ENCODE results near the gene CISD2.
"Not testable (repeated sequence)": the region's sequence is repeated elsewhere in the genome, so short reads cannot be mapped to it uniquely, and the experiment has no call there.

The CISD2 gene

DNA sequence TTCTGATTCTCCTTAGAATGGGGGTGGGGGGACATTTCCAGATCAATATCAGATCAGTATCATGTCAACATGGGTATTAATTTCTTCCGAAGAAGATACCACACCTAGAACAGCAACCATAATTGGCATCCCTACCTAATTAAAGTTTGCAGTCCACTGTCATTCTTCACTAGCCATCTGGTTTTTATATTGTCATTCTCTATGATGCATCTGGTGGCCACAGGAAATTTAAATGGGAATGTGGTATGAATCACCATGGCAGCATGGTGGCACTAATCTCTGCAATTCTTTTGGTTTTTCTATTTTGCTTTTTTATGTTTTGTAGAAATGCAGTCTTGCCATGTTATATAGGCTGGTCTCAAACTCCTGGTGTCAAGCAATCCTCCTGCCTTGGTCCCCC is 24.9 kb upstream of the CISD2 start:
- TF ChIP-seq POU2F2 (IDR thresholded peaks at IDR 0.05; ENCODE audit: low read depth, low read length) (no peak), PAX5 (IDR thresholded peaks at IDR 0.05; ENCODE audit: insufficient read depth, low read length, severe bottlenecking) (no peak), POLR2AphosphoS5 (IDR thresholded peaks at IDR 0.05; ENCODE audit: low read depth, low read length) (no peak), SPI1 (IDR thresholded peaks at IDR 0.05; ENCODE audit: low read depth, low read length) (no peak), TAF1 (IDR thresholded peaks at IDR 0.05; ENCODE audit: low read depth, low read length) (no peak), POLR2A (IDR thresholded peaks at IDR 0.05; ENCODE audit: low read depth, low read length) (no peak)
- FAIRE-seq: no peak

DNA sequence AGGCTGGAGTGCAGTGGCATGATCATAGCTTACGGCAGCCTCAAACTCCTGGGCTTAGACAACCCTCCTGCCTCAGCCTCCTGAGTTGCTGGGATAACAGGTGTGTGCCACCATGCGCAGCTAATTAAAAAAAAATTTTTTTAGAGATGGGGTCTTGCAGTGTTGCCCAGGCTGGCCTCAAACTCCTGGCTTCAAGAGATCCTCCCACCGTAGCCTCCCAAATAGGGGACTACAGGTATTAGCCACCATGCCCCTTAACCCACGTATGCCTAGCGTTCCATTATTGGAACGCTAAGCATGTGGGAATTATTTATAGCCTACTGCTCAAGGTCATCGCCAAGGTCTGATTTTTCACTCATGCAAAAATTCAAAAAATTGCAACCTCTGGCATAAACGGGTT is 21.1 kb upstream of the CISD2 start:
- no peak for FAIRE-seq
- TF ChIP-seq PAX5 (IDR thresholded peaks at IDR 0.05; ENCODE audit: insufficient read depth, low read length, severe bottlenecking) (no peak), SPI1 (IDR thresholded peaks at IDR 0.05; ENCODE audit: low read depth, low read length) (no peak), POLR2AphosphoS5 (IDR thresholded peaks at IDR 0.05; ENCODE audit: low read depth, low read length) (no peak), POU2F2 (IDR thresholded peaks at IDR 0.05; ENCODE audit: low read depth, low read length) (no peak), POLR2A (IDR thresholded peaks at IDR 0.05; ENCODE audit: low read depth, low read length) (no peak), TAF1 (IDR thresholded peaks at IDR 0.05; ENCODE audit: low read depth, low read length) (no peak)
- DNase-seq (ENCODE audit: insufficient read length, low spot score): no peak

More for the DNA sequence above, 24.9 kb upstream of the CISD2 start:
- DNase-seq (ENCODE audit: insufficient read length, low spot score): no peak

DNA sequence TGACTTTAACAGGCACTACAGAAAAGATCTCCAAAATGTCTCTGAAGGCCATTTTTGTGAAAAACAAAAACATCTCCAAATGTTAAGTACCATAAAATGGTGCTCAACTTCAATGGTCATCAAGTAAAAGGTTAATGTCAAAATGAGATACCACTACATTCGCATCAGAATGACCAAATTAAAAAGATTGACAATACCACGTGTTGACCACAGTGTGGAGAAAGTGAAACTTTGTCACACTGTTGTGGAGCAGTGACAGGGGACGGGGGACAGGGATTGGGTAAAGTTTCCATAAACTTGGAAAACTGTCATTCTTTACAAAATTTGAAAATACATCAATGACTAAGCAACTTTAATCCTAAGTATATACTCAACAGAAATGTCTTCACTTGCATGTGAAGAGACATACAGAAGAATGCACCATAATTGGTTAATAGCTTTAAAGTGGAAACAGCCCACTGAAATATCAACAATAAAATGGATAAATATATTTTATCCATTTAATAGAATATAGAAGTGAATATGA is 19.1 kb upstream of the CISD2 start:
- TF ChIP-seq PAX5 (IDR thresholded peaks at IDR 0.05; ENCODE audit: insufficient read depth, low read length, severe bottlenecking) (no peak), POLR2A (IDR thresholded peaks at IDR 0.05; ENCODE audit: low read depth, low read length) (no peak), SPI1 (IDR thresholded peaks at IDR 0.05; ENCODE audit: low read depth, low read length) (no peak), POU2F2 (IDR thresholded peaks at IDR 0.05; ENCODE audit: low read depth, low read length) (no peak), POLR2AphosphoS5 (IDR thresholded peaks at IDR 0.05; ENCODE audit: low read depth, low read length) (no peak), TAF1 (IDR thresholded peaks at IDR 0.05; ENCODE audit: low read depth, low read length) (no peak)
- no peak for DNase-seq (ENCODE audit: insufficient read length, low spot score)
- no peak for FAIRE-seq

DNA sequence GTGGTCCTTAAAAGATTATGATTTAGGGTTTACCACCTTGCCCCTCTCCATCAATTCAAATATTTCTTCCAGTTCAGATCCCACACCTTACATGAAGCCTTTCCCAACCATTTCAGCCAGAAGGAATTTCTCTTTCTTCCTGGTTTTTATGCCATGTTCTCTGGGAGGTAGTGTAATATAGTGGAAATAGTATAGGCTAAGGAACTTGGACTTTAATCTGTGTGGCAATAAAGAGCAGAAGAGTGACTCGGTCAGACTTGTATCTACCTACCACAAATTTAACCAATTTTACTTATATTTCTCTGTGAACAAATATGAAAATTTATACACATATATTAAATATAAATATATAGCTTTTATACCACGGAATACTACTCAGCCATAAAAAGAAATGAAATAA is 18.4 kb upstream of the CISD2 start:
- no peak for FAIRE-seq

DNA sequence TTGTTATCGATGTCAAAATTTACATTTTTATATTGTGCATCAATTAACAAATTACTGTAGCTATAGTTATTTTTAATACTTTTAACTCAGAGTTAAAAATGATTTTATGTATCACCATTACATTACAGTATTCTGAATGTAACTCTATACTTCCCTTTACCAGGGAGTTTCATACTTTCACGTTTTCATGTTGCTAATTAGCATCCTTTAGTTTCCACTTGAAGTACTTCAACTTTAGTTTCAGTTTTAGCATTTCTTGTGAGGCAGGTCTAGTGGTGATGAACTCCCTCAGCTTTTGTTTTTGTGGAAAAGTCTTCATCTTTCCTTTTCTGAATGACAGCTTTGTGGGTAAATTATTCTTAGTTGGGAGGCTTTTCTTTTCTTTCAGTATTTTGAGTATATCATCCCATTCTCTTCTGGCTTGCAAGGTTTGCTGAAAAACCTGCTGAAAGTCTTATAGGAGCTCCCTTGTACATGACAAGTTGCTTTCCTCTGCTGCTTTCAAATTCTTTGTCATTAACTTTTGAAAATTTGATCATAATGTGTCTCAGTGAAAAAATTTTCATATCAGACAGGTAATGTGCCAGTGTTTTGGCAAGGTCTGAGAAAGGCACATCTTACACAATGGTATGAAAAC is 9.8 kb upstream of the CISD2 start:
- FAIRE-seq (peak; percentile 33), DNase-seq (ENCODE audit: insufficient read length, low spot score) (no peak)
- no peak for TF ChIP-seq POLR2AphosphoS5 (IDR thresholded peaks at IDR 0.05; ENCODE audit: low read depth, low read length)
- TF ChIP-seq PAX5 (IDR thresholded peaks at IDR 0.05; ENCODE audit: insufficient read depth, low read length, severe bottlenecking): no peak

More for the DNA sequence above, 18.4 kb upstream of the CISD2 start:
- DNase-seq (ENCODE audit: insufficient read length, low spot score): no peak
- no peak for TF ChIP-seq POLR2AphosphoS5 (IDR thresholded peaks at IDR 0.05; ENCODE audit: low read depth, low read length)
- no peak for TF ChIP-seq SPI1 (IDR thresholded peaks at IDR 0.05; ENCODE audit: low read depth, low read length)

DNA sequence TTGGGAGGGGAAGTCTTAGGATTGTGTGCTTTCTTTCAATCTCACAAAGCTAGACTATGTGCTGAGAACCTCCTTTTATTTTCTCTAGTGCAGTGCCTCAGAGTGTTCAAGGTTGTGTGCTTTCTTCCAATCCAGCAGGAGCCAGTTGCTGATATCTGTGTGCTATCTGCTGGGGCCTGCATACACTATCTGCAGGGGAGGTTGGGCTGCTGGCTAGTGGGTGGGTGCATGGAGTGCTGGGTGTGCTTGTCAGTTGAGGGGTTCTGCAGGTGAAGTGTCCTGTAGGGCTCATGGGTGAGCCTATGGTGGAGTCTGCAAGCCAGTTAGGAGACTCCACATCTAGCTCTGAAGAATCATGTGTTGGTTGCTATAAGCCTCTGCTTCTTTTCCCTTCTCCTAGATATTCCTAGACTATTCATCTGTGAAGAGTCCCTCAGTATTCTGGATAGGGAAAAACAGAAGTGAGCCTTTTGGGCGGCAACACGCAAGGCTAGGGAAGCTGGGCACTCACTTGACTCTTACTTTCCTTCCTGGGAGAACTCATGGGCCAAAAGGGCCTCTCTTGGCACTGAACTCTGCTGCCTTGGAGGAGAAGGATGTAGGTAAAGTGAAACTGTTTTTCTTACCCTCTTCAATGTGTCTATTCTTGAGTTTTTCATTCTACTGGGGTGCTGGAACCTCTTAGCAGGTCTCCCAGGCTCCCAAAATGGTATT is 8.0 kb upstream of the CISD2 start:
- no peak for FAIRE-seq
- TF ChIP-seq PAX5 (IDR thresholded peaks at IDR 0.05; ENCODE audit: insufficient read depth, low read length, severe bottlenecking) (no peak), POLR2A (IDR thresholded peaks at IDR 0.05; ENCODE audit: low read depth, low read length) (no peak), POLR2AphosphoS5 (IDR thresholded peaks at IDR 0.05; ENCODE audit: low read depth, low read length) (no peak), TAF1 (IDR thresholded peaks at IDR 0.05; ENCODE audit: low read depth, low read length) (no peak), POU2F2 (IDR thresholded peaks at IDR 0.05; ENCODE audit: low read depth, low read length) (no peak), SPI1 (IDR thresholded peaks at IDR 0.05; ENCODE audit: low read depth, low read length) (no peak)

DNA sequence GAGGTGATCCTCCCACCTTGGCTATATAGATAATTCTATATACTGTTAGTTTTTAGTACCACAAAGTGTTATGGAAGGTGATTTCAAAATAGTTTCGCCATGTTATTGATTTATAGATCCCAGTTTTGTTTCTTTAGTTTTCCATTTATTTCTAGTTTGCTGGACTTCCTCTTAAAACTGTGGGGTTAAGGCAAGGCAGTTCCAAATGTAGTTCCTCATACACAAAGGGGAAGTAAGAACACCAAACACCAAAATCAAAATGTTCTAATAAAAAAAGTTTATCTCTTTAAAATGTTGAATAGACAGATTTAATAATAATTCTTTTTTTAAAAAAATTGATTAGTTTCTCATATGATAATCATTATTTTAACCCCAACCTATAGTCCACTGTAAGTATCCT is 6.8 kb upstream of the CISD2 start:
- FAIRE-seq (no peak), DNase-seq (ENCODE audit: insufficient read length, low spot score) (no peak)
- TF ChIP-seq POLR2AphosphoS5 (IDR thresholded peaks at IDR 0.05; ENCODE audit: low read depth, low read length) (no peak), TAF1 (IDR thresholded peaks at IDR 0.05; ENCODE audit: low read depth, low read length) (no peak), PAX5 (IDR thresholded peaks at IDR 0.05; ENCODE audit: insufficient read depth, low read length, severe bottlenecking) (no peak), SPI1 (IDR thresholded peaks at IDR 0.05; ENCODE audit: low read depth, low read length) (no peak), POLR2A (IDR thresholded peaks at IDR 0.05; ENCODE audit: low read depth, low read length) (no peak)

More for the DNA sequence above, 8.0 kb upstream of the CISD2 start:
- no peak for DNase-seq (ENCODE audit: insufficient read length, low spot score)

DNA sequence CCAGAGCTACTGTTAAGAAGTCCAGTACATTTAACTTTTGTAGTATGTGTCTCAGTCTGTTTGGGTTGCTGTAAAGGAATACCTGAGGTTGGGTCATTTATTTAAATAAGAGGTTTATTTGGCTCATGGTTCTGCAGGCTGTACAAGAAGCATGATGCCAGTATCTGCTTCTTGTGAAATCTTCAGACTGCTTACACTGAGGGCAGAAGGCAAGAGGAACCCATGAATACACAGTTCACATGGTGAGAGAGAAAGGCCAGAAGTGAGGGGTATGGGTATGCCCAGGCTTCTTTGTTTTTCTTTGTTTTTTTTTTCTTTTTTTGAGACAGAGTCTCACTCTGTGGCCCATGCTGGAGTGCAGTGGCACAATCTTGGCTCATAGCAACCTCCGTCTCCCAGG is 6.0 kb upstream of the CISD2 start:
- DNase-seq (ENCODE audit: insufficient read length, low spot score) (no peak), FAIRE-seq (no peak)
- TF ChIP-seq PAX5 (IDR thresholded peaks at IDR 0.05; ENCODE audit: insufficient read depth, low read length, severe bottlenecking) (no peak), POLR2A (IDR thresholded peaks at IDR 0.05; ENCODE audit: low read depth, low read length) (no peak), TAF1 (IDR thresholded peaks at IDR 0.05; ENCODE audit: low read depth, low read length) (no peak), SPI1 (IDR thresholded peaks at IDR 0.05; ENCODE audit: low read depth, low read length) (no peak)

DNA sequence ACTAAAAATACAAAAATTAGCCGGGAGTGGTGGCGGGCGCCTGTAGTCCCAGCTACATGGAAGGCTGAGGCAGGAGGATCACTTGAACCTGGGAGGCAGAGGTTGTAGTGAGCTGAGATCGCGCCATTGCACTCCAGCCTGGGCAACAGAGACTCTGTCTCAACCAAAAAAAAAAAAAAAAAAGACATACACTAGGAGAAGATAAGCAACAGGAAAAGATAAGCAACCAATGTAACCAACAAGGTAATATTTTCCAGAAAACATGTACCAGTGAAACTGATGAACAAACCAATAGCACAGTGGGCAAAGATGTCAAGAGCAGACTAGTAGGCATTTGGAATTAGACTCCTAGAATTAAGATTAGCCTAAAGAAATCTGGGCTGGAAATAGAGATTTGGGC is 3.5 kb upstream of the CISD2 start:
- not testable (repeated sequence) for DNase-seq (ENCODE audit: insufficient read length, low spot score); FAIRE-seq

Data from GM12891 (cell line).